ENCODE data around the gene SEC61A1.

The SEC61A1 gene

GRCh38 chr3:128066114-128066513, 13.9 kb downstream of the SEC61A1 start:
- no peaks in the 10 kb centered on the region for H3K9me3 ChIP-seq (ENCODE audit: insufficient read depth, low read length)
- H2AFZ ChIP-seq (ENCODE audit: low read depth, low read length) = no peak overlapping the region
- peaks cover 37% of the 10 kb centered on the region for H4K20me1 ChIP-seq (ENCODE audit: insufficient read depth, low read length)
- no peaks in the 10 kb centered on the region for H3K4me1 ChIP-seq (ENCODE audit: low read length)
- H3K27ac ChIP-seq (ENCODE audit: low read length) = no peak overlapping the region
- peaks cover 40% of the 10 kb centered on the region for H3K79me2 ChIP-seq (ENCODE audit: low read length)
- TF ChIP-seq CTCF (IDR thresholded peaks at IDR 0.05; ENCODE audit: low read depth, low read length) (no peak), EZH2phosphoT487 (IDR thresholded peaks at IDR 0.05; ENCODE audit: low read depth) (no peak)
- H3K4me2 ChIP-seq (ENCODE audit: low read length) = no peak overlapping the region
- peaks cover 91% of the 10 kb centered on the region for H3K36me3 ChIP-seq (replicated peaks; ENCODE audit: low read depth, low read length)
- no peaks in the 10 kb centered on the region for H3K27me3 ChIP-seq (ENCODE audit: low read depth, low read length)
- no peak overlapping the region for H3K9ac ChIP-seq (ENCODE audit: low read length)
- no peak overlapping the region for H3K4me3 ChIP-seq (ENCODE audit: low read length)

- Histone ChIP-seq H3K9ac (ENCODE audit: low read length) (no peak overlapping the region), H3K4me1 (ENCODE audit: low read length) (no peaks in the 10 kb centered on the region), H2AFZ (ENCODE audit: low read depth, low read length) (no peak overlapping the region), H3K27ac (ENCODE audit: low read length) (no peak overlapping the region), H4K20me1 (ENCODE audit: insufficient read depth, low read length) (peaks cover 40% of the 10 kb centered on the region), H3K4me3 (ENCODE audit: low read length) (no peak overlapping the region), H3K27me3 (ENCODE audit: low read depth, low read length) (no peaks in the 10 kb centered on the region), H3K9me3 (ENCODE audit: insufficient read depth, low read length) (no peaks in the 10 kb centered on the region), H3K79me2 (ENCODE audit: low read length) (peaks cover 41% of the 10 kb centered on the region), H3K36me3 (replicated peaks; ENCODE audit: low read depth, low read length) (peaks cover 91% of the 10 kb centered on the region), H3K4me2 (ENCODE audit: low read length) (no peak overlapping the region)
- no peak for TF ChIP-seq EZH2phosphoT487 (IDR thresholded peaks at IDR 0.05; ENCODE audit: low read depth)
- TF ChIP-seq CTCF (IDR thresholded peaks at IDR 0.05; ENCODE audit: low read depth, low read length) = no peak
These were observed 14.4 kb downstream of the SEC61A1 start for GRCh38 chr3:128066676-128067075.

- no peaks in the 10 kb centered on the region for H3K4me1 ChIP-seq (ENCODE audit: low read length)
- peaks cover 89% of the 10 kb centered on the region for H3K36me3 ChIP-seq (replicated peaks; ENCODE audit: low read depth, low read length)
- H3K4me3 ChIP-seq (ENCODE audit: low read length) = no peak overlapping the region
- no peak overlapping the region for H3K9ac ChIP-seq (ENCODE audit: low read length)
- no peak for TF ChIP-seq EZH2phosphoT487 (IDR thresholded peaks at IDR 0.05; ENCODE audit: low read depth)
- no peak for TF ChIP-seq CTCF (IDR thresholded peaks at IDR 0.05; ENCODE audit: low read depth, low read length)
- H4K20me1 ChIP-seq (ENCODE audit: insufficient read depth, low read length) = peaks cover 40% of the 10 kb centered on the region
- peaks cover 43% of the 10 kb centered on the region for H3K79me2 ChIP-seq (ENCODE audit: low read length)
- no peak overlapping the region for H3K4me2 ChIP-seq (ENCODE audit: low read length)
- no peaks in the 10 kb centered on the region for H3K9me3 ChIP-seq (ENCODE audit: insufficient read depth, low read length)
- H2AFZ ChIP-seq (ENCODE audit: low read depth, low read length) = no peak overlapping the region
- no peak overlapping the region for H3K27ac ChIP-seq (ENCODE audit: low read length)
- no peaks in the 10 kb centered on the region for H3K27me3 ChIP-seq (ENCODE audit: low read depth, low read length)
These were observed 15.3 kb downstream of the SEC61A1 start for GRCh38 chr3:128067489-128067888.

- Histone ChIP-seq H3K4me1 (ENCODE audit: low read length) (no peaks in the 10 kb centered on the region), H4K20me1 (ENCODE audit: insufficient read depth, low read length) (peaks cover 37% of the 10 kb centered on the region), H3K4me3 (ENCODE audit: low read length) (no peak overlapping the region), H3K9ac (ENCODE audit: low read length) (no peak overlapping the region), H3K79me2 (ENCODE audit: low read length) (peaks cover 42% of the 10 kb centered on the region), H3K27me3 (ENCODE audit: low read depth, low read length) (no peaks in the 10 kb centered on the region), H3K4me2 (ENCODE audit: low read length) (no peak overlapping the region), H3K9me3 (ENCODE audit: insufficient read depth, low read length) (no peaks in the 10 kb centered on the region), H3K36me3 (replicated peaks; ENCODE audit: low read depth, low read length) (peaks cover 89% of the 10 kb centered on the region), H2AFZ (ENCODE audit: low read depth, low read length) (no peak overlapping the region), H3K27ac (ENCODE audit: low read length) (no peak overlapping the region)
- TF ChIP-seq EZH2phosphoT487 (IDR thresholded peaks at IDR 0.05; ENCODE audit: low read depth) (no peak), CTCF (IDR thresholded peaks at IDR 0.05; ENCODE audit: low read depth, low read length) (peak; percentile 56)
These were observed 16.0 kb downstream of the SEC61A1 start for GRCh38 chr3:128068156-128068620.

Measured in OCI-LY3 (cell line).